Measurements from ENCODE around the gene PYGO2. TPM values are rescaled to one million over a fixed set of nuclear protein-coding genes. Genes with fewer than 3 reads are reported as not detected.
A peak's percentile ranks its signal among the peaks of the same experiment; 100 is the strongest.

Gene PYGO2
- total RNA-seq, 2 donors from 2014 or later = 44.1 to 44.6 TPM

DNA sequence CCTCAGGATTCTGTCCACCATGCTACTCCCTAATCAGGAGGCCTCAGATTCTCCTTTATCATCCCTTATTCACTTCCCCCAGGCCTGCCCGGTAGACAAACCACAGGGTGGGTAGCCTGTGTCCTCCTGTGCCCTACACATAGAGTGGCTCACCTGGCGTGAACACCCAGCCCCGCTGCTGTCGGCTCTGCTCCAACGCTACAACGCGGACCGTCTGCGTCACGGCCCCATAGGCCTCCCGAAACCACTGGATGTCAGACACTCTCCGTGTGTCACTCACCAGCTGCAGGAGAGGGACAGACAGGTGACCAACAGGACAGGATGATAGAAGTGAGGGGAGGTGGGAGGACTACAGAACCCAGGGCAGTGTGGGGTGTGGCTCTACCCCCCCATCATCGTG, 35.4 kb downstream of the PYGO2 start:
- no peaks in the 10 kb centered on the region for H3K4me1 ChIP-seq (replicated peaks)
- no peak for DNase-seq (ENCODE audit: low spot score)
- no peak overlapping the region for H3K4me3 ChIP-seq
- 95% methylated on average over 13 of the region's 13 CpGs for WGBS
- H3K27ac ChIP-seq = no peak overlapping the region
- H3K27me3 ChIP-seq (replicated peaks; ENCODE audit: insufficient read depth) = no peaks in the 10 kb centered on the region
- no peak for TF ChIP-seq POLR2A (IDR thresholded peaks at IDR 0.05)
- TF ChIP-seq, protein P1, sequence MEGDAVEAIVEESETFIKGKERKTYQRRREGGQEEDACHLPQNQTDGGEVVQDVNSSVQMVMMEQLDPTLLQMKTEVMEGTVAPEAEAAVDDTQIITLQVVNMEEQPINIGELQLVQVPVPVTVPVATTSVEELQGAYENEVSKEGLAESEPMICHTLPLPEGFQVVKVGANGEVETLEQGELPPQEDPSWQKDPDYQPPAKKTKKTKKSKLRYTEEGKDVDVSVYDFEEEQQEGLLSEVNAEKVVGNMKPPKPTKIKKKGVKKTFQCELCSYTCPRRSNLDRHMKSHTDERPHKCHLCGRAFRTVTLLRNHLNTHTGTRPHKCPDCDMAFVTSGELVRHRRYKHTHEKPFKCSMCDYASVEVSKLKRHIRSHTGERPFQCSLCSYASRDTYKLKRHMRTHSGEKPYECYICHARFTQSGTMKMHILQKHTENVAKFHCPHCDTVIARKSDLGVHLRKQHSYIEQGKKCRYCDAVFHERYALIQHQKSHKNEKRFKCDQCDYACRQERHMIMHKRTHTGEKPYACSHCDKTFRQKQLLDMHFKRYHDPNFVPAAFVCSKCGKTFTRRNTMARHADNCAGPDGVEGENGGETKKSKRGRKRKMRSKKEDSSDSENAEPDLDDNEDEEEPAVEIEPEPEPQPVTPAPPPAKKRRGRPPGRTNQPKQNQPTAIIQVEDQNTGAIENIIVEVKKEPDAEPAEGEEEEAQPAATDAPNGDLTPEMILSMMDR (IDR thresholded peaks at IDR 0.05) = no peak
- TF ChIP-seq POLR2AphosphoS5 (IDR thresholded peaks at IDR 0.05) = no peak
- intact Hi-C loops (cut with DNase I) = no loop called here
- peaks cover 0 to 8% of the 10 kb centered on the region in 2 donors for H3K36me3 ChIP-seq
- no peaks in the 10 kb centered on the region for H3K9me3 ChIP-seq

GRCh38 chr1:154925335-154926170, 36.0 kb downstream of the PYGO2 start:
- Histone ChIP-seq H3K27me3 (replicated peaks; ENCODE audit: insufficient read depth) (no peaks in the 10 kb centered on the region), H3K4me3 (no peak overlapping the region), H3K4me1 (replicated peaks) (no peaks in the 10 kb centered on the region), H3K9me3 (no peaks in the 10 kb centered on the region), H3K27ac (no peak overlapping the region), H3K36me3 (peaks cover 0 to 8% of the 10 kb centered on the region in 2 donors)
- intact Hi-C loops (cut with DNase I) = no loop called here
- no peak for TF ChIP-seq POLR2AphosphoS5 (IDR thresholded peaks at IDR 0.05)
- TF ChIP-seq, protein P1 (IDR thresholded peaks at IDR 0.05) = no peak
- TF ChIP-seq POLR2A (IDR thresholded peaks at IDR 0.05) = no peak
- no peak for DNase-seq (ENCODE audit: low spot score)
- 93% methylated on average over 3 of the region's 3 CpGs for WGBS

GRCh38 chr1:154923695-154924094, 37.9 kb downstream of the PYGO2 start:
- intact Hi-C loops (cut with DNase I) = no loop called here
- WGBS = 94% methylated on average over 3 of the region's 3 CpGs
- no peak for DNase-seq (ENCODE audit: low spot score)
- TF ChIP-seq POLR2AphosphoS5 (IDR thresholded peaks at IDR 0.05) = no peak
- TF ChIP-seq, protein P1 (IDR thresholded peaks at IDR 0.05) = no peak
- no peak for TF ChIP-seq POLR2A (IDR thresholded peaks at IDR 0.05)
- H3K27me3 ChIP-seq (replicated peaks; ENCODE audit: insufficient read depth) = no peaks in the 10 kb centered on the region
- no peak overlapping the region for H3K27ac ChIP-seq
- no peak overlapping the region for H3K4me3 ChIP-seq
- no peaks in the 10 kb centered on the region for H3K9me3 ChIP-seq
- H3K36me3 ChIP-seq = peaks cover 0 to 8% of the 10 kb centered on the region in 2 donors
- H3K4me1 ChIP-seq (replicated peaks) = no peaks in the 10 kb centered on the region

DNA sequence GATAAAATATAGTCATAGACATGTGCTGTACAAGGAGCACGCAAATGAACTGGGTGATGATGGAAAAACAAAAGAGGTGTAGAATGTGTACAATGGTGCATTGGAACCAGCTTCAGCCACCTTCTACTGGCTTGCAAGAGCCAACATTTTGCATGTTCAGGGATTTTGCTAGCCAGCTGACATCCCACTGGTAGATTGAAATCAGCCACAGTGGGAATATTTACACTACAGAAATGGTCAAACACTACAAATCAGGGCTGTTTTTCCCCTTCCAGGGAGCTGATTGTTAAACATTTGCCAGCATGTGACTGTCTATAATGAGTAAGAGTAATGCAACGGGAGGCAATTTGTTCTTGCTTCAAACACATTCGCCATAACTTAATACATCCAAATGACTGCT, 48.3 kb downstream of the PYGO2 start:
- no peak for DNase-seq (ENCODE audit: low spot score)
- intact Hi-C loops (cut with DNase I) = no loop called here
- no peak for TF ChIP-seq POLR2A (IDR thresholded peaks at IDR 0.05)
- TF ChIP-seq, protein P1 (IDR thresholded peaks at IDR 0.05) = no peak
- TF ChIP-seq POLR2AphosphoS5 (IDR thresholded peaks at IDR 0.05) = no peak
- Histone ChIP-seq H3K36me3 (no peaks in the 10 kb centered on the region), H3K9me3 (no peaks in the 10 kb centered on the region), H3K27ac (no peak overlapping the region), H3K27me3 (replicated peaks; ENCODE audit: insufficient read depth) (no peaks in the 10 kb centered on the region), H3K4me1 (replicated peaks) (peaks cover 5% of the 10 kb centered on the region), H3K4me3 (no peak overlapping the region)
- WGBS = 79% methylated on average over 3 of the region's 3 CpGs

DNA sequence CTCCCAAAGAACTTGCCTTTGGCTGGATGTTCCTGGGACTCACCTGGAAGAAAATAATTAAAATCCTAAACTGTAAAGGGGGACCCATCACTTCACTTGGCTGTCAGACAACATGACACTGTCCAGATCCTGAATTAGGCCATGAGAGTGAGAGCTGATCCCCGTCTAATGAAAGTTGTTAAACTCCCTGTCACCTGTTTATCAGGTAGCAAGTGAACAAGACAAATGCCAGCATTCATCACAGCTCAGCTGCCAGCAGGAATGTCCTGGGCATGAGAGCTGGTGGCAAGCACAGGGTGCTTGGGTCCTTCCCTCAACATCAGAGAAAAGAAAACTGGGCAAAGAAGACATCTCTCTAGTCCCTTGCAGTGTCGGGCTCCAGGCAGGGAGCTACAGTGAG, 48.8 kb downstream of the PYGO2 start:
- intact Hi-C loops (cut with DNase I) = no loop called here
- WGBS = 61% methylated on average over 2 of the region's 2 CpGs
- Histone ChIP-seq H3K4me1 (replicated peaks) (peaks cover 5% of the 10 kb centered on the region), H3K27me3 (replicated peaks; ENCODE audit: insufficient read depth) (no peaks in the 10 kb centered on the region), H3K4me3 (no peak overlapping the region), H3K27ac (peak overlapping the region; percentile 25 to 39), H3K9me3 (no peaks in the 10 kb centered on the region), H3K36me3 (no peaks in the 10 kb centered on the region)
- DNase-seq (ENCODE audit: low spot score) = no peak
- TF ChIP-seq POLR2A (IDR thresholded peaks at IDR 0.05) (no peak), POLR2AphosphoS5 (IDR thresholded peaks at IDR 0.05) (no peak)
- TF ChIP-seq, protein P1 (IDR thresholded peaks at IDR 0.05) = no peak

All from prostate gland (tissue), 2 donors.